Skeletal muscle tissue (tissue), 4 donors: ENCODE data around the gene VCPKMT. TPM values are rescaled to one million over a fixed set of nuclear protein-coding genes. Genes with fewer than 3 reads are reported as not detected.
"Not testable (repeated sequence)": the region's sequence is repeated elsewhere in the genome, so short reads cannot be mapped to it uniquely, and the experiment has no call there.

Source experiments
- H3K27ac ChIP-seq: one replicate; pipeline ENCODE4 v1.7.0; 2013; ENCODE audit warnings: mild to moderate bottlenecking, low read depth, low read length, inconsistent platforms
- H3K27me3 ChIP-seq, 3 donors: one replicate each; pipeline ENCODE4 v1.7.0; 2013; ENCODE audit warnings: low read length in 3 of 3; ENCODE audit not compliant: control insufficient read depth in 3 of 3, insufficient read depth in 3 of 3
- H3K36me3 ChIP-seq, 3 donors: one replicate each; pipeline ENCODE4 v1.7.0; 2013; ENCODE audit warnings: low read length in 3 of 3; ENCODE audit not compliant: control insufficient read depth in 3 of 3, insufficient read depth in 3 of 3
- H3K4me1 ChIP-seq, 3 donors: one replicate each; pipeline ENCODE4 v1.7.0; 2013; ENCODE audit warnings: low read length in 3 of 3, mild to moderate bottlenecking in 3 of 3; ENCODE audit not compliant: control insufficient read depth in 3 of 3, insufficient read depth in 3 of 3
- H3K4me3 ChIP-seq, 3 donors: one replicate each; pipeline ENCODE4 v1.7.0; 2013; ENCODE audit warnings: low read length in 3 of 3
- H3K9ac ChIP-seq, 3 donors: one replicate each; pipeline ENCODE4 v1.7.0; 2013; ENCODE audit warnings: low read length in 3 of 3, mild to moderate bottlenecking in 3 of 3, moderate library complexity in 2 of 3, low read depth in 1 of 3
- H3K9me3 ChIP-seq, 3 donors: one replicate each; pipeline ENCODE4 v1.7.0; 2013; ENCODE audit warnings: low read length in 3 of 3; ENCODE audit not compliant: control insufficient read depth in 3 of 3
- total RNA-seq: library from RNA; depleted of rRNA; stranded (reverse); fragments of >200 nt; gene quantifications from one replicate; pipeline ENCODE4 v1.2.3, GENCODE V29; 2014
- donor health status: Osteomylitis.

The VCPKMT gene
- total RNA-seq, 1 donor from 2014 or later, result 2.1 TPM

- Histone ChIP-seq H3K4me3 (no peak overlapping the region), H3K9ac (no peak overlapping the region), H3K9me3 (no peaks in the 10 kb centered on the region), H3K27me3 (no peaks in the 10 kb centered on the region), H3K27ac (no peak overlapping the region), H3K36me3 (peaks cover 0 to 8% (median 2%) of the 10 kb centered on the region in 3 donors), H3K4me1 (no peaks in the 10 kb centered on the region)
These were observed 30.6 kb downstream of the VCPKMT start for GRCh38 chr14:50085570-50086320.

GRCh38 chr14:50084666-50085065, 31.7 kb downstream of the VCPKMT start:
- no peak overlapping the region for H3K9ac ChIP-seq
- H3K4me3 ChIP-seq, result no peak overlapping the region
- no peaks in the 10 kb centered on the region for H3K27me3 ChIP-seq
- H3K36me3 ChIP-seq, result peaks cover 0 to 8% (median 2%) of the 10 kb centered on the region in 3 donors
- no peaks in the 10 kb centered on the region for H3K4me1 ChIP-seq
- no peak overlapping the region for H3K27ac ChIP-seq
- no peaks in the 10 kb centered on the region for H3K9me3 ChIP-seq

GRCh38 chr14:50083467-50084337, 32.7 kb downstream of the VCPKMT start:
- Histone ChIP-seq H3K4me3 (no peak overlapping the region), H3K27me3 (no peaks in the 10 kb centered on the region), H3K4me1 (no peaks in the 10 kb centered on the region), H3K27ac (no peak overlapping the region), H3K9me3 (no peaks in the 10 kb centered on the region), H3K9ac (no peak overlapping the region), H3K36me3 (peaks cover 0 to 8% (median 0%) of the 10 kb centered on the region in 3 donors)

GRCh38 chr14:50082784-50083466, 33.4 kb downstream of the VCPKMT start:
- Histone ChIP-seq H3K4me1 (no peaks in the 10 kb centered on the region), H3K9me3 (no peaks in the 10 kb centered on the region), H3K36me3 (peaks cover 0 to 6% (median 0%) of the 10 kb centered on the region in 3 donors), H3K9ac (no peak overlapping the region), H3K4me3 (no peak overlapping the region), H3K27me3 (no peaks in the 10 kb centered on the region), H3K27ac (no peak overlapping the region)

- Histone ChIP-seq H3K9ac (no peak overlapping the region), H3K9me3 (no peaks in the 10 kb centered on the region), H3K27ac (no peak overlapping the region), H3K27me3 (no peaks in the 10 kb centered on the region), H3K4me1 (no peaks in the 10 kb centered on the region), H3K36me3 (peaks cover 0 to 4% (median 0%) of the 10 kb centered on the region in 3 donors), H3K4me3 (no peak overlapping the region)
These were observed 34.0 kb downstream of the VCPKMT start for GRCh38 chr14:50082308-50082742.

GRCh38 chr14:50079103-50079502, 37.3 kb downstream of the VCPKMT start:
- not testable (repeated sequence) for H3K4me3 ChIP-seq, H3K27me3 ChIP-seq, H3K9ac ChIP-seq, H3K27ac ChIP-seq, H3K36me3 ChIP-seq, H3K9me3 ChIP-seq, H3K4me1 ChIP-seq

GRCh38 chr14:50073663-50074062, 42.7 kb downstream of the VCPKMT start:
- not testable (repeated sequence) for H3K9me3 ChIP-seq, H3K4me3 ChIP-seq, H3K27me3 ChIP-seq, H3K4me1 ChIP-seq, H3K9ac ChIP-seq, H3K36me3 ChIP-seq, H3K27ac ChIP-seq

GRCh38 chr14:50072395-50072794, 44.0 kb downstream of the VCPKMT start:
- Histone ChIP-seq H3K36me3 (no peaks in the 10 kb centered on the region), H3K9me3 (no peaks in the 10 kb centered on the region), H3K27me3 (no peaks in the 10 kb centered on the region), H3K9ac (no peak overlapping the region), H3K27ac (no peak overlapping the region), H3K4me1 (no peaks in the 10 kb centered on the region), H3K4me3 (no peak overlapping the region)

GRCh38 chr14:50070840-50071548, 45.4 kb downstream of the VCPKMT start:
- no peaks in the 10 kb centered on the region for H3K4me1 ChIP-seq
- no peak overlapping the region for H3K4me3 ChIP-seq
- H3K9ac ChIP-seq, result no peak overlapping the region
- H3K9me3 ChIP-seq, result no peaks in the 10 kb centered on the region
- no peaks in the 10 kb centered on the region for H3K36me3 ChIP-seq
- H3K27me3 ChIP-seq, result no peaks in the 10 kb centered on the region
- H3K27ac ChIP-seq, result no peak overlapping the region
